NCI-H1436 (cell line): ENCODE results near the gene RPS21.
A peak's percentile ranks its signal among the peaks of the same experiment; 100 is the strongest.

Experiments used
- DNase-seq: peaks from one replicate; lab custom pipeline; 2025; lab: John Stamatoyannopoulos, UW

The RPS21 gene

GRCh38 chr20:62396367-62397239, 9.7 kb downstream of the RPS21 start:
- DNase-seq, result no peak

- no peak for DNase-seq
These were observed 11.4 kb downstream of the RPS21 start for GRCh38 chr20:62398120-62398821.

- DNase-seq, result no peak
These were observed 13.1 kb downstream of the RPS21 start for GRCh38 chr20:62400021-62400420.

GRCh38 chr20:62400541-62400940, 13.6 kb downstream of the RPS21 start:
- DNase-seq, result no peak

- no peak for DNase-seq
These were observed 14.5 kb downstream of the RPS21 start for GRCh38 chr20:62401331-62401779.

- DNase-seq, result no peak
These were observed 15.7 kb downstream of the RPS21 start for GRCh38 chr20:62402456-62403150.

- DNase-seq, result no peak
These were observed 16.4 kb downstream of the RPS21 start for GRCh38 chr20:62403331-62403730.

- DNase-seq, result no peak
These were observed 17.3 kb downstream of the RPS21 start for GRCh38 chr20:62404112-62404665.

GRCh38 chr20:62404761-62405107, 17.8 kb downstream of the RPS21 start:
- DNase-seq, result no peak

GRCh38 chr20:62405108-62405980, 18.4 kb downstream of the RPS21 start:
- DNase-seq, result no peak

GRCh38 chr20:62405981-62406513, 19.1 kb downstream of the RPS21 start:
- no peak for DNase-seq

- DNase-seq, result no peak
These were observed 19.8 kb downstream of the RPS21 start for GRCh38 chr20:62406635-62407176.

GRCh38 chr20:62407221-62407992, 20.5 kb downstream of the RPS21 start, which contains the start of gene CABLES2:
Gene CABLES2 (minus strand): TSS chr20:62407285. CDS start chr20:62407276, 9 bp downstream.
- DNase-seq, result peak; percentile 95

- no peak for DNase-seq
These were observed 21.2 kb downstream of the RPS21 start for GRCh38 chr20:62408055-62408454.

- DNase-seq, result no peak
These were observed 21.7 kb downstream of the RPS21 start for GRCh38 chr20:62408640-62409039.

GRCh38 chr20:62409086-62409853, 22.4 kb downstream of the RPS21 start:
- no peak for DNase-seq

- peak; percentile 81 for DNase-seq
These were observed 23.2 kb downstream of the RPS21 start for GRCh38 chr20:62409931-62410745.
